Lower leg skin (tissue), 4 donors: ENCODE measurements around the gene CPEB4. TPM values are rescaled to one million over a fixed set of nuclear protein-coding genes. Genes with fewer than 3 reads are reported as not detected.

ENCODE experiments used
- DNase-seq, 2 donors: peaks; one replicate each; pipeline ENCODE4 v3.0.0-alpha.2; 2019; ENCODE audit warnings: low spot score in 2 of 2
- H3K4me3 ChIP-seq: fragments of 200-600 bp; sonication (generic); 2 replicates; pipeline ENCODE4 v1.5.1; 2017; ENCODE audit warnings: mild to moderate bottlenecking, low read depth; ENCODE audit not compliant: poor library complexity, severe bottlenecking
- POLR2A ChIP-seq, 2 donors: fragments of 450-650 bp; IDR thresholded peaks; one replicate each; pipeline ENCODE4 v1.6.1; 2016 to 2017; ENCODE audit warnings: antibody characterized with exemption in 2 of 2, mild to moderate bottlenecking in 1 of 2, moderate library complexity in 1 of 2
- WGBS, 2 donors: methylation state at CpG; one replicate each; pipeline ENCODE4 v1.1.5; 2018; 5-methylcytosine and 5-hydroxymethylcytosine counted together
- intact Hi-C: fragments of 100-400 bp; cut with DNase I; formaldehyde crosslinking; loops from one replicate; pipeline ENCODE4 v1.15.0; 2023; ENCODE audit warnings: low total_unique reads
- total RNA-seq, 4 donors: library from RNA; depleted of rRNA; stranded (reverse); fragments of >200 nt; gene quantifications; one replicate each; pipeline ENCODE4 v1.1.0, GENCODE V29; 2016
- TF ChIP-seq, protein P1 (sequence below), 3 donors: fragments of 450-650 bp; IDR thresholded peaks; one replicate each; pipeline ENCODE4 v1.5.1; 2016; ENCODE audit warnings: antibody characterized with exemption in 3 of 3, mild to moderate bottlenecking in 3 of 3, moderate library complexity in 2 of 3

The CPEB4 gene
- total RNA-seq, 4 donors from 2014 or later = 47.5 to 79.6 (median 55.3) TPM

DNA sequence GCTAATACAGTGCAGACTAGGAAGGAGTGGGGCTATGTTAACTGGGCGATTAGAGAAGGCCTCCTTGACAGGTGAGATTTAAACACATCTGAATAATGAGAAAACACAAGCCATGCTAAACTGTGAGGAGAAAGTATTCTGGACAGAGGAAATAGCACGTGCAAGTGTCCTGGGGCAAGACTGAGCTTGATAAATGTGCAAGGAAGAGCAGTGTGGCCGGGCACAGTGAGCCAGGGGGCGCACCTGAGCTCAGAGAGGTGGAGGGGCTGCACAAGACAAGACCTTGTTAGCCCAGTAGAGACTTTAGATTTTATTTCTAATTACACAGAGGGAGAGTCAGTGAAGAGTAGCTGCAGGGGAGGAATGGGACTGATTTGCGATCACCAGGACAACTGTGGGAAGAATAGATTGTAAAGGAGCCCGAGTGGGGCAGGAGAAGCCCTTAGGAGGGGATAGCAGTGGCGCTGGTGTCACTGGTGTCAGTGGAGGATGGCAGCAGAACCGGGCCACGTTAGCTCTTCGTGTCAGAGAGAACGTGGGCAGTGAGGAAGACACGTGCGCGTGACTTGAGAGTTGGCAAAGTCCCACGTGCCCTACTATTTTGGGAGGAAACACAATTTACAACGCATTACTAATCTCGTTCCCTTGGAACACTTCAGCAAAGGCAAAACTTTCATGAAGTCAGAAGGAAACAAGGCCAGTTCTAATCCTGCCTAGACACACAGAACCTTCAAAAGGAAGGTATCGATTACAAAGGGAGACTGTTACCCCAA is 82.9 kb downstream of the CPEB4 start:
- H3K4me3 ChIP-seq = no peak overlapping the region
- 63 to 79% methylated on average over 18 of the region's 18 CpGs for WGBS, 2 donors
- TF ChIP-seq, protein P1, sequence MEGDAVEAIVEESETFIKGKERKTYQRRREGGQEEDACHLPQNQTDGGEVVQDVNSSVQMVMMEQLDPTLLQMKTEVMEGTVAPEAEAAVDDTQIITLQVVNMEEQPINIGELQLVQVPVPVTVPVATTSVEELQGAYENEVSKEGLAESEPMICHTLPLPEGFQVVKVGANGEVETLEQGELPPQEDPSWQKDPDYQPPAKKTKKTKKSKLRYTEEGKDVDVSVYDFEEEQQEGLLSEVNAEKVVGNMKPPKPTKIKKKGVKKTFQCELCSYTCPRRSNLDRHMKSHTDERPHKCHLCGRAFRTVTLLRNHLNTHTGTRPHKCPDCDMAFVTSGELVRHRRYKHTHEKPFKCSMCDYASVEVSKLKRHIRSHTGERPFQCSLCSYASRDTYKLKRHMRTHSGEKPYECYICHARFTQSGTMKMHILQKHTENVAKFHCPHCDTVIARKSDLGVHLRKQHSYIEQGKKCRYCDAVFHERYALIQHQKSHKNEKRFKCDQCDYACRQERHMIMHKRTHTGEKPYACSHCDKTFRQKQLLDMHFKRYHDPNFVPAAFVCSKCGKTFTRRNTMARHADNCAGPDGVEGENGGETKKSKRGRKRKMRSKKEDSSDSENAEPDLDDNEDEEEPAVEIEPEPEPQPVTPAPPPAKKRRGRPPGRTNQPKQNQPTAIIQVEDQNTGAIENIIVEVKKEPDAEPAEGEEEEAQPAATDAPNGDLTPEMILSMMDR (IDR thresholded peaks at IDR 0.05) = no peak
- TF ChIP-seq POLR2A (IDR thresholded peaks at IDR 0.05) = no peak
- intact Hi-C loops = loop anchor here (5.0 kb wide), 1 partner anchor 354 kb away; the partner anchor contains the start of gene BOD1
- no peak for DNase-seq

DNA sequence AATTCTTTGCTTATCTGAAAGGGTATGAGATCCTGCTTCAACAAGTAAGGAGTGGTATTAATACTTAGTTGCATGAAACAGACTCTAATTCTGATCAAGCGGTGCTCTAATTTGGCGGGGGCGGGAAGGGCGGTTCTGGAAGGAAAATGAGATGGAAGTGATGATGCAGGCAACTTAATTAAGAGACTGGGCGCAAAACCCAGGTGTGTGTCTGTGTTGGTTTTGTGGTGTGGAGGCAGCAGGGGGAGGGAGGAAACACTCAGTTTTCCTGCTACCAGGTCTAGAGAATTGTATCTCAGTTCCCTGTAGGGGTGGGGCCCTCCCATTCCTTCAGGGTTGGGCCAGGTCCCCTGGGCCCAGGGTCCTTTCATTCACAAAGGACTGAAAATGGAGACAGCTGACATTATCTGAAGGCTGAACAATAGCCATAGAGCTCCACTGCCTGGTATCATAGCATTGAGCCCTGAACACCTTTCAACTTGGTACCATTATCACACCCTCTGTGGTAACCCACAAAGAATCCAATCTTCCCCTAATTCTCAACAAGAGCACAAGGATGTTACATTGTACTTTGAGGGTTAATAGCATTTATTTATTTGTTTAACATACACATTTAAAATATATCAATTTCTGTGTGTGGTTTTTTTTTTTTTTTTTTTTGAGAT is 83.7 kb downstream of the CPEB4 start:
- intact Hi-C loops = loop anchor here (5.0 kb wide), 1 partner anchor 355 kb away; the partner anchor contains the start of gene BOD1
- whole genome bisulfite sequencing, 2 donors = 72 to 87% methylated on average over 5 of the region's 5 CpGs
- DNase-seq = no peak
- no peak overlapping the region for H3K4me3 ChIP-seq
- no peak for TF ChIP-seq POLR2A (IDR thresholded peaks at IDR 0.05)
- TF ChIP-seq, protein P1 (IDR thresholded peaks at IDR 0.05) = no peak

DNA sequence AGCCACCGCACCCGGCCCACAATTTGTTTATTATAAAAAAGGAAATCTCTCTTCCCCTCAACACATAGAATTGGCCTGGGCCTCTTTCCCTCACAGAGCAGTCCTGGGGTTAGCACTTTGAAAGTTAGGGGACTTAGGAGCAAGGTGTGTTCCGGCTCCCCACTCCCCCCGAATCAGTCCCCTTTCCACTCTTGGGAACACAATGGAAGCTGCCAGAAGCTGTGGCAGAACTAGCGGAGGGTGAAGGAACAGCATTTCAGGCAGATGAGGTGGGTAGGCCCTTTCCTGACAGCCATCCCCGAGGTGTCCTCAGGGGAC is 84.4 kb downstream of the CPEB4 start:
- DNase-seq = no peak
- H3K4me3 ChIP-seq = no peak overlapping the region
- intact Hi-C loops = loop anchor here (5.0 kb wide), 1 partner anchor 355 kb away; the partner anchor contains the start of gene BOD1
- TF ChIP-seq, protein P1 (IDR thresholded peaks at IDR 0.05) = no peak
- TF ChIP-seq POLR2A (IDR thresholded peaks at IDR 0.05) = no peak
- WGBS, 2 donors = 61 to 70% methylated on average over 6 of the region's 6 CpGs

DNA sequence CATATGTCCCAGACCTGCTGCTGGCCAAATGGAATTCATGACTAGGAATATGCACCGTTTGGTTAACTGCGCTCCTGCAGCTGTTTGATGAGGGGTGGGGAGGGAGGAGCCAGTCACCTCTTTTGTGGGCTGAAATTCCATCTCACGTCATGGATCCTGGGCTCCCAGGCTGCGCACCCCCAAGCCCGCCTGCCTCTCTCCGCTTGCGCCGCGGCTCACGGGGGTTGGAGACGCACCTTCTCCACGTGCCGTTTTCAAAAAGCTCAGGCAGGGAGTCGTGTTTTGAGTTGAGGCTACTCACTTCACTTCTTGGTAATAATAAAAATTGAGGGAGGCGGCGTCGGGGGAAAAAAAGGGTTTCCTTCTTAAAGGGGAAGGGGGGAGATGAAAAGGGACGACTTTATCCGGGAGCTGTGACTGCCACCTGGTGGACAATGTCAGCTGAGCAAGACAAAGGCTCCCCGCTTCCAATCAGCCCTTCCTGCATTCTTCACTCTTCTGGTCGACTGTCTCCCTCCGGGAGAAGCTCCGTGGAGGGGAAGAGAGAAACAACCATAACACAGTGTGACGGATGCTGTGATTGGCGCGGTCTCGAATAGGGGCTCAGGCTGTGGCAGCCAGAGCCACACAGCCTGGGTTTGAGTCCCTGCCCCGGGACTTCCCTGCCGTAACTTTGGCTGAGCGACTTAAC is 84.9 kb downstream of the CPEB4 start:
- WGBS, 2 donors = 1 to 2% methylated on average over 28 to 30 of the region's 30 CpGs
- intact Hi-C loops = loop anchor here (5.0 kb wide), 1 partner anchor 356 kb away; the partner anchor contains the start of gene BOD1

DNA sequence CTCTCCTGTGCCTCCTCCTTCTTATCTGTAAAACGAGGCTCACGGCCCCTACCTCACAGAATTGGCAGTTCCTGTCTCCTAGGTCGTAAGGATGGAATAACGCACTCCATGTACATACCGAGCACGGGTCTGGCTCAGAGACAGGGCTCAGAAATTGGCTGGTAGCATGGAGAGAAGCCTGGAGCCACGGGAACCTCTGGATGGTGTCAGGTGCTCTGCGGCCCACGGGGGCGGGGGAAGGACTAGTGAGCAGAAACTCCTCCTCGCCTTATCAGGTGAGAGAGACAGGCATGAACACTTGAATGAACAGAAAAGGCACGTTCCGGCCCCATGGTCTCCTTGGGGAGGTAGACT is 85.4 kb downstream of the CPEB4 start:
- peak overlapping the region; percentile 6 for H3K4me3 ChIP-seq
- 6 to 8% methylated on average over 13 of the region's 13 CpGs for WGBS, 2 donors
- DNase-seq = no peak
- intact Hi-C loops = loop anchor here (5.0 kb wide), 1 partner anchor 356 kb away; the partner anchor contains the start of gene BOD1
- TF ChIP-seq, protein P1 (IDR thresholded peaks at IDR 0.05) = no peak
- TF ChIP-seq POLR2A (IDR thresholded peaks at IDR 0.05) = no peak

More for the DNA sequence above, 84.9 kb downstream of the CPEB4 start:
- TF ChIP-seq, protein P1 (IDR thresholded peaks at IDR 0.05) = peak in 1 of 3 donors; percentile 91
- no peak for TF ChIP-seq POLR2A (IDR thresholded peaks at IDR 0.05)
- peak overlapping the region; percentile 6 for H3K4me3 ChIP-seq
- DNase-seq = peak; percentile 84 to 96
